IMR-90 (cell line): ENCODE data around the gene WNT6. TPM values are rescaled to one million over a fixed set of nuclear protein-coding genes. Genes with fewer than 3 reads are reported as not detected.

ENCODE experiments used
- ATAC-seq: fragments of 200-7000 bp; cut with Tn5 transposase; 2 replicates; pipeline ENCODE4 v1.9.1; 2020; ENCODE audit warnings: low read depth, mild to moderate bottlenecking, moderate library complexity
- BruUV-seq: library from RNA; stranded (reverse); fragments of 400-500 nt; replicated peaks from 2 replicates; lab custom pipeline; 2021; lab: Mats Ljungman, UMichigan
- CTCF ChIA-PET: fragments of 300-600 bp; formaldehyde crosslinking; extraction: SDS; loops from one replicate; lab custom pipeline; 2021; ENCODE audit warnings: antibody characterized with exemption; lab: Yijun Ruan, JAX
- POLR2A ChIA-PET: fragments of 300-600 bp; sonication (Branson Sonifier 250); formaldehyde crosslinking; loops from one replicate; lab custom pipeline; 2022; ENCODE audit warnings: antibody characterized with exemption; ENCODE audit not compliant: unreplicated experiment; lab: Charles Lee
- DNase-seq: peaks from one replicate; pipeline ENCODE4 v3.0.0; 2013
- H2AFZ ChIP-seq: replicated peaks from 2 replicates; pipeline ENCODE3; 2013; ENCODE audit warnings: low read length, mild to moderate bottlenecking; ENCODE audit not compliant: poor library complexity
- H2AK5ac ChIP-seq: 2 replicates; pipeline ENCODE4 v1.6.1; 2013; ENCODE audit warnings: low read depth, low read length, inconsistent platforms
- H2AK9ac ChIP-seq: replicated peaks from 2 replicates; pipeline ENCODE3; 2013; ENCODE audit warnings: mild to moderate bottlenecking, low read depth, low read length, moderate library complexity; ENCODE audit not compliant: poor library complexity
- H2BK120ac ChIP-seq: 2 replicates; pipeline ENCODE4 v1.6.1; 2013; ENCODE audit warnings: low read depth, low read length, inconsistent platforms
- H2BK15ac ChIP-seq: 3 replicates; pipeline ENCODE4 v1.6.1; 2013; ENCODE audit warnings: low read depth, low read length, inconsistent platforms
- H2BK20ac ChIP-seq: 2 replicates; pipeline ENCODE4 v1.6.1; 2013; ENCODE audit warnings: low read depth, mild to moderate bottlenecking, inconsistent platforms, low read length, moderate library complexity
- H2BK5ac ChIP-seq: 2 replicates; pipeline ENCODE4 v1.6.1; 2013; ENCODE audit warnings: mild to moderate bottlenecking, low read depth, low read length, inconsistent platforms; ENCODE audit not compliant: poor library complexity, severe bottlenecking
- H3K14ac ChIP-seq: replicated peaks from 2 replicates; pipeline ENCODE4 v1.6.1; 2013; ENCODE audit warnings: low read depth, low read length, inconsistent platforms
- H3K18ac ChIP-seq: 2 replicates; pipeline ENCODE4 v1.6.1; 2013; ENCODE audit warnings: low read depth, low read length, control low read depth
- H3K23ac ChIP-seq: 2 replicates; pipeline ENCODE4 v1.6.1; 2013; ENCODE audit warnings: low read depth, low read length, inconsistent platforms
- H3K27ac ChIP-seq: 2 replicates; pipeline ENCODE4 v1.5.1; 2013; ENCODE audit warnings: mild to moderate bottlenecking, control low read depth, low read length; ENCODE audit not compliant: insufficient read depth
- H3K27me3 ChIP-seq: 2 replicates; pipeline ENCODE4 v1.6.1; 2013; ENCODE audit warnings: low read length; ENCODE audit not compliant: control insufficient read depth, insufficient read depth
- H3K36me3 ChIP-seq: 2 replicates; pipeline ENCODE4 v1.6.1; 2013; ENCODE audit warnings: low read length, mixed read lengths; ENCODE audit not compliant: control insufficient read depth, insufficient read depth
- H3K4ac ChIP-seq: 2 replicates; pipeline ENCODE4 v1.6.1; 2013; ENCODE audit warnings: low read depth, low read length, inconsistent platforms
- H3K4me1 ChIP-seq: 2 replicates; pipeline ENCODE4 v1.6.1; 2013; ENCODE audit warnings: low read length, mixed read lengths; ENCODE audit not compliant: control insufficient read depth, insufficient read depth
- H3K4me2 ChIP-seq: 2 replicates; pipeline ENCODE4 v1.6.1; 2013; ENCODE audit warnings: low read depth, mild to moderate bottlenecking, control low read depth, low read length, moderate library complexity
- H3K4me3 ChIP-seq: 2 replicates; pipeline ENCODE4 v1.5.1; 2013; ENCODE audit warnings: low read depth, mild to moderate bottlenecking, control low read depth, low read length, moderate library complexity; ENCODE audit not compliant: insufficient read depth
- H3K56ac ChIP-seq: 2 replicates; pipeline ENCODE4 v1.6.1; 2013; ENCODE audit warnings: low read length, inconsistent platforms; ENCODE audit not compliant: insufficient read depth; ENCODE audit errors: extremely low read depth
- H3K79me1 ChIP-seq, 2 experiments: 2 replicates each; pipeline ENCODE4 v1.6.1; 2013; ENCODE audit warnings: low read length in 2 of 2, inconsistent platforms in 1 of 2, low read depth in 1 of 2
- H3K9ac ChIP-seq: 2 replicates; pipeline ENCODE4 v1.6.1; 2013; ENCODE audit warnings: low read depth, low read length, control low read depth
- H3K9me1 ChIP-seq: 2 replicates; pipeline ENCODE4 v1.6.1; 2013; ENCODE audit warnings: low read length, inconsistent platforms; ENCODE audit not compliant: insufficient read depth
- H3K9me3 ChIP-seq: 2 replicates; pipeline ENCODE4 v1.6.1; 2013; ENCODE audit warnings: low read length; ENCODE audit not compliant: control insufficient read depth, insufficient read depth
- H4K20me1 ChIP-seq: 2 replicates; pipeline ENCODE4 v1.6.1; 2013; ENCODE audit warnings: low read length, inconsistent platforms; ENCODE audit not compliant: insufficient read depth
- H4K5ac ChIP-seq: 2 replicates; pipeline ENCODE4 v1.6.1; 2013; ENCODE audit warnings: mild to moderate bottlenecking, low read depth, low read length, control low read depth
- H4K8ac ChIP-seq, 2 experiments: 2 replicates each; pipeline ENCODE4 v1.6.1; 2013; ENCODE audit warnings: low read depth in 2 of 2, low read length in 2 of 2, control low read depth in 1 of 2, inconsistent platforms in 1 of 2
- H4K91ac ChIP-seq: 2 replicates; pipeline ENCODE4 v1.6.1; 2013; ENCODE audit warnings: low read depth, low read length, inconsistent platforms; ENCODE audit not compliant: insufficient read depth
- BHLHE40 ChIP-seq: fragments of 150-350 bp; IDR thresholded peaks from 2 replicates; pipeline ENCODE4 v1.6.1; 2016; ENCODE audit warnings: mild to moderate bottlenecking, low read depth, low read length
- CEBPB ChIP-seq: IDR thresholded peaks from 2 replicates; pipeline ENCODE4 v1.6.1; 2012; ENCODE audit warnings: low read depth, low read length, improper control_type of control experiment
- CHD1 ChIP-seq: IDR thresholded peaks from 2 replicates; pipeline ENCODE4 v1.6.1; 2012; ENCODE audit warnings: low read depth, low read length, improper control_type of control experiment
- CTCF ChIP-seq: conservative IDR thresholded peaks from 2 replicates; pipeline ENCODE4 v1.5.1; 2012; ENCODE audit warnings: mild to moderate bottlenecking, low read depth, low read length, improper control_type of control experiment
- ELK1 ChIP-seq: fragments of 150-350 bp; IDR thresholded peaks from 2 replicates; pipeline ENCODE4 v1.6.1; 2016; ENCODE audit warnings: low read depth, mild to moderate bottlenecking, low read length, moderate library complexity, borderline replicate concordance
- FOS ChIP-seq: fragments of 150-350 bp; IDR thresholded peaks from 2 replicates; pipeline ENCODE4 v1.6.1; 2016; ENCODE audit warnings: low read depth, low read length
- MAFK ChIP-seq: IDR thresholded peaks from 2 replicates; pipeline ENCODE4 v1.6.1; 2012; ENCODE audit warnings: low read depth, low read length, improper control_type of control experiment
- MAZ ChIP-seq: IDR thresholded peaks from 2 replicates; pipeline ENCODE4 v1.6.1; 2012; ENCODE audit warnings: low read depth, mild to moderate bottlenecking, low read length, improper control_type of control experiment, moderate library complexity, borderline replicate concordance
- MXI1 ChIP-seq: IDR thresholded peaks from 2 replicates; pipeline ENCODE4 v1.6.1; 2012; ENCODE audit warnings: low read depth, mild to moderate bottlenecking, low read length, moderate library complexity, borderline replicate concordance
- RAD21 ChIP-seq: IDR thresholded peaks from 2 replicates; pipeline ENCODE4 v1.6.1; 2012; ENCODE audit warnings: low read length, improper control_type of control experiment
- RCOR1 ChIP-seq: IDR thresholded peaks from 2 replicates; pipeline ENCODE4 v1.6.1; 2012; ENCODE audit warnings: mild to moderate bottlenecking, low read length, improper control_type of control experiment; ENCODE audit not compliant: insufficient replicate concordance
- RFX5 ChIP-seq: IDR thresholded peaks from 2 replicates; pipeline ENCODE4 v1.8.0; 2012; ENCODE audit warnings: low read depth, mild to moderate bottlenecking, low read length, moderate library complexity
- SMC3 ChIP-seq: fragments of 150-350 bp; IDR thresholded peaks from 2 replicates; pipeline ENCODE4 v1.6.1; 2016; ENCODE audit warnings: low read depth, mild to moderate bottlenecking, antibody characterized with exemption, low read length, moderate library complexity
- WGBS, 2 experiments: methylation state at CpG; one replicate each; pipeline versions ENCODE4 v1.1.5 to v1.1.7; 2013; ENCODE audit warnings: missing lambda C conversion rate in 2 of 2; ENCODE audit not compliant: insufficient read length in 1 of 2; ENCODE audit errors: extremely low coverage in 2 of 2; 5-methylcytosine and 5-hydroxymethylcytosine counted together
- dilution Hi-C: fragments of 300-500 bp; cut with HindIII; formaldehyde crosslinking; loops from one replicate; pipeline ENCODE4 v1.14.3; 2018; ENCODE audit warnings: low sequenced_read_pairs; ENCODE audit not compliant: unreplicated experiment
- in situ Hi-C: fragments of 300-500 bp; cut with MboI; formaldehyde crosslinking; loops from 3 replicates; pipeline ENCODE4 v1.14.3; 2019; ENCODE audit warnings: low sequenced_read_pairs, inconsistent platforms, mixed read lengths
- intact Hi-C: fragments of 100-400 bp; cut with micrococcal nuclease; formaldehyde crosslinking; loops from 2 replicates; pipeline ENCODE4 v1.10.0; 2022
- polyA plus RNA-seq, 3 experiments: library from polyadenylated mRNA; depleted of rRNA; stranded (reverse); fragments of >200 nt; gene quantifications; 2 replicates each; pipeline ENCODE4 v1.2.3, GENCODE V29; 2012; ENCODE audit warnings: low replicate concordance in 1 of 3
- total RNA-seq: library from RNA; depleted of rRNA; stranded (reverse); fragments of >200 nt; gene quantifications from 2 replicates; pipeline ENCODE4 v1.2.3, GENCODE V29; 2012
- TF ChIP-seq, protein P1 (sequence below): fragments of 150-350 bp; IDR thresholded peaks from 2 replicates; pipeline ENCODE4 v1.6.1; 2017; ENCODE audit warnings: mild to moderate bottlenecking, antibody characterized with exemption, low read length, low read depth

The WNT6 gene
- total and polyA plus RNA-seq, 2 of the 4 experiments (the other 2 are of a cell fraction), result not detected

DNA sequence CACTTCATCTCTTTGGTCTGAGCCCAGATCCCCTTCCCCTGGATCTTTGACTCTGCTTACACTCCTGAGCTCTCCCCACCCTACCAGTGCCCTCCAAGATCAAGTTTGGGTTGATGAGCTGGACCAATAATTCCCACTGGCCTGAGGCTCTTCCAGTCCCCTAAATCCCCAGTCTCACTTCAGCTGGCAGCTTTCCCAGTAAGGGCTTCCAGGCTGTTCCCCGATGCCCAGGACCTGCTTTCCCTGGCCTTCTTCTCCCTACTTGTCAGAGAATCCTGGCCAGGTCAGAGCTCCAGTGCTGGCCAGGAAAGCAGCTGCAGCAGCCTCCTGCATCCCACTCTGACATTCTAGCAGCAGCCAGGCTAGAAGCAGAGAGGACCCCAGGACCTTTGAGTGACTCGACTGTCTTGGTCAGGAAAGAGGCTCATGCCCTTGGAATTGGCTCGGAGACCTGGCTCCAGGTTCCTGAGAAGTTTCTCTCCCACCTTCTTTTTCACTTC lies 3.5 kb downstream of the WNT6 start:
- Histone ChIP-seq H4K20me1 (no peaks in the 10 kb centered on the region), H3K23ac (no peak overlapping the region), H3K4me1 (peaks cover 5% of the 10 kb centered on the region; the same call in 1 of the 2 replicates), H2BK120ac (no peak overlapping the region), H4K8ac (no peak overlapping the region), H3K9me1 (no peaks in the 10 kb centered on the region), H3K9me3 (peaks cover 2% of the 10 kb centered on the region; the same call in 1 of the 2 replicates), H3K36me3 (no peaks in the 10 kb centered on the region), H4K5ac (no peak overlapping the region), H2AK9ac (no peak overlapping the region), H2AFZ (no peak overlapping the region), H3K4me3 (no peak overlapping the region), H2BK20ac (no peak overlapping the region), H3K14ac (no peak overlapping the region), H2BK5ac (no peak overlapping the region), H3K4me2 (no peak overlapping the region), H2AK5ac (no peak overlapping the region), H3K4ac (no peak overlapping the region), H3K9ac (no peak overlapping the region), H4K91ac (no peak overlapping the region), H3K27me3 (peaks cover 83% of the 10 kb centered on the region), H2BK15ac (no peak overlapping the region), H3K27ac (no peak overlapping the region), H3K18ac (no peak overlapping the region), H3K56ac (no peak overlapping the region), H3K79me1 (no peaks in the 10 kb centered on the region)
- ATAC-seq (no peak), DNase-seq (no peak)
- no peak for TF ChIP-seq RCOR1
- no peak for TF ChIP-seq CEBPB
- TF ChIP-seq RAD21, result no peak
- no peak for TF ChIP-seq SMC3
- no peak for TF ChIP-seq MAFK
- no peak for TF ChIP-seq CTCF
- no peak for TF ChIP-seq BHLHE40
- no peak for TF ChIP-seq ELK1
- TF ChIP-seq MAZ, result no peak
- no peak for TF ChIP-seq RFX5
- TF ChIP-seq, protein P1, sequence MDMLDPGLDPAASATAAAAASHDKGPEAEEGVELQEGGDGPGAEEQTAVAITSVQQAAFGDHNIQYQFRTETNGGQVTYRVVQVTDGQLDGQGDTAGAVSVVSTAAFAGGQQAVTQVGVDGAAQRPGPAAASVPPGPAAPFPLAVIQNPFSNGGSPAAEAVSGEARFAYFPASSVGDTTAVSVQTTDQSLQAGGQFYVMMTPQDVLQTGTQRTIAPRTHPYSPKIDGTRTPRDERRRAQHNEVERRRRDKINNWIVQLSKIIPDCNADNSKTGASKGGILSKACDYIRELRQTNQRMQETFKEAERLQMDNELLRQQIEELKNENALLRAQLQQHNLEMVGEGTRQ, result no peak
- TF ChIP-seq FOS, result no peak
- TF ChIP-seq MXI1, result no peak
- no peak for TF ChIP-seq CHD1
- POLR2A ChIA-PET, result no interaction called here
- CTCF ChIA-PET, result no interaction called here
- in situ Hi-C loops, result no loop called here
- dilution Hi-C loops, result no loop called here
- WGBS, 2 experiments, result 60% methylated on average over 1 of the region's 3 CpGs; no CpG with 5 or more reads in 1 of the 2 experiments
- intact Hi-C loops, result no loop called here
- no TSS peak for BruUV-seq
